Adrenal gland (tissue), 5 donors: ENCODE results near the gene HES5.

ENCODE experiments used
- POLR2A ChIP-seq, 2 donors: fragments of 450-650 bp; IDR thresholded peaks; one replicate each; pipeline ENCODE4 v1.6.1; 2017; ENCODE audit warnings: antibody characterized with exemption in 2 of 2, mild to moderate bottlenecking in 2 of 2, moderate library complexity in 1 of 2
- TF ChIP-seq, protein P1 (sequence below), 6 experiments: fragments of 450-650 bp in 4 of 6; fragments of 200-600 bp in 2 of 6; sonication (generic) in 1 of 6; IDR thresholded peaks; 1 replicate in 5 of 6; 2 replicates in 1 of 6; pipeline versions ENCODE4 v1.5.1 to v1.8.0; 2016 to 2021; ENCODE audit warnings: antibody characterized with exemption in 6 of 6, mild to moderate bottlenecking in 2 of 6, moderate library complexity in 1 of 6
- donor health status: DM: no; HTN: no; CAD: no.

- TF ChIP-seq POLR2A (IDR thresholded peaks at IDR 0.05), result no peak
- TF ChIP-seq, protein P1, sequence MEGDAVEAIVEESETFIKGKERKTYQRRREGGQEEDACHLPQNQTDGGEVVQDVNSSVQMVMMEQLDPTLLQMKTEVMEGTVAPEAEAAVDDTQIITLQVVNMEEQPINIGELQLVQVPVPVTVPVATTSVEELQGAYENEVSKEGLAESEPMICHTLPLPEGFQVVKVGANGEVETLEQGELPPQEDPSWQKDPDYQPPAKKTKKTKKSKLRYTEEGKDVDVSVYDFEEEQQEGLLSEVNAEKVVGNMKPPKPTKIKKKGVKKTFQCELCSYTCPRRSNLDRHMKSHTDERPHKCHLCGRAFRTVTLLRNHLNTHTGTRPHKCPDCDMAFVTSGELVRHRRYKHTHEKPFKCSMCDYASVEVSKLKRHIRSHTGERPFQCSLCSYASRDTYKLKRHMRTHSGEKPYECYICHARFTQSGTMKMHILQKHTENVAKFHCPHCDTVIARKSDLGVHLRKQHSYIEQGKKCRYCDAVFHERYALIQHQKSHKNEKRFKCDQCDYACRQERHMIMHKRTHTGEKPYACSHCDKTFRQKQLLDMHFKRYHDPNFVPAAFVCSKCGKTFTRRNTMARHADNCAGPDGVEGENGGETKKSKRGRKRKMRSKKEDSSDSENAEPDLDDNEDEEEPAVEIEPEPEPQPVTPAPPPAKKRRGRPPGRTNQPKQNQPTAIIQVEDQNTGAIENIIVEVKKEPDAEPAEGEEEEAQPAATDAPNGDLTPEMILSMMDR (IDR thresholded peaks at IDR 0.05), result no peak
These were observed 674 bp upstream of the HES5 start for GRCh38 chr1:2530513-2531361.
